Glutamatergic neuron (in vitro differentiated cells): ENCODE data around the gene KMT2D. TPM values are rescaled to one million over a fixed set of nuclear protein-coding genes. Genes with fewer than 3 reads are reported as not detected.

Source experiments
- DNase-seq: peaks from one replicate; pipeline ENCODE4 v3.0.0; 2022
- H3K27ac Mint-ChIP-seq: one replicate; pipeline ENCODE4 v1.8.0; 2020; ENCODE audit warnings: mild to moderate bottlenecking, mixed read lengths, inconsistent platforms; ENCODE audit not compliant: unreplicated experiment
- H3K27me3 Mint-ChIP-seq: one replicate; pipeline ENCODE4 v1.8.0; 2020; ENCODE audit warnings: mild to moderate bottlenecking, moderate library complexity, mixed read lengths, inconsistent platforms; ENCODE audit not compliant: unreplicated experiment
- H3K36me3 Mint-ChIP-seq: one replicate; pipeline ENCODE4 v1.8.0; 2020; ENCODE audit warnings: mild to moderate bottlenecking, mixed read lengths, inconsistent platforms; ENCODE audit not compliant: unreplicated experiment
- H3K4me1 Mint-ChIP-seq: one replicate; pipeline ENCODE4 v1.8.0; 2020; ENCODE audit warnings: mild to moderate bottlenecking, low read depth, mixed read lengths, inconsistent platforms; ENCODE audit not compliant: unreplicated experiment
- H3K4me3 Mint-ChIP-seq: one replicate; pipeline ENCODE4 v1.8.0; 2020; ENCODE audit warnings: mild to moderate bottlenecking, mixed read lengths, inconsistent platforms; ENCODE audit not compliant: unreplicated experiment
- H3K9me3 Mint-ChIP-seq: one replicate; pipeline ENCODE4 v1.8.0; 2020; ENCODE audit warnings: mild to moderate bottlenecking, moderate library complexity, mixed read lengths, inconsistent platforms; ENCODE audit not compliant: unreplicated experiment
- CTCF ChIP-seq: fragments of 200-600 bp; sonication (generic); IDR thresholded peaks from one replicate; pipeline ENCODE4 v1.5.0; 2021; ENCODE audit not compliant: partially characterized antibody, unreplicated experiment
- total RNA-seq: library from RNA; stranded (reverse); fragmentation: NEBNext Ultra II Directional; extraction: Animal tissue kit (Norgen Biotek cat#: 25700); gene quantifications from one replicate; pipeline ENCODE4 v1.2.1, GENCODE V29; 2021; ENCODE audit not compliant: unreplicated experiment

KMT2D gene
- total RNA-seq, 1 donor from 2014 or later = 144 TPM

GRCh38 chr12:49037111-49037946 is 23.3 kb downstream of the KMT2D start:
- H3K4me1 Mint-ChIP-seq = peaks cover 2% of the 10 kb centered on the region
- no peak overlapping the region for H3K4me3 Mint-ChIP-seq
- TF ChIP-seq CTCF = no peak
- H3K27me3 Mint-ChIP-seq = peaks cover 1% of the 10 kb centered on the region
- no peak overlapping the region for H3K27ac Mint-ChIP-seq
- H3K36me3 Mint-ChIP-seq = no peaks in the 10 kb centered on the region
- DNase-seq = no peak
- peaks cover 3% of the 10 kb centered on the region for H3K9me3 Mint-ChIP-seq

GRCh38 chr12:49036029-49036428 is 24.6 kb downstream of the KMT2D start:
- no peaks in the 10 kb centered on the region for H3K36me3 Mint-ChIP-seq

GRCh38 chr12:49034286-49034622 is 26.3 kb downstream of the KMT2D start:
- no peak for DNase-seq
- no peaks in the 10 kb centered on the region for H3K36me3 Mint-ChIP-seq
- TF ChIP-seq CTCF = no peak
- H3K4me1 Mint-ChIP-seq = peaks cover 2% of the 10 kb centered on the region
- H3K9me3 Mint-ChIP-seq = peaks cover 4% of the 10 kb centered on the region
- no peak overlapping the region for H3K4me3 Mint-ChIP-seq
- H3K27me3 Mint-ChIP-seq = peaks cover 1% of the 10 kb centered on the region
- no peak overlapping the region for H3K27ac Mint-ChIP-seq

More at GRCh38 chr12:49036029-49036428, 24.6 kb downstream of the KMT2D start:
- Mint-ChIP-seq H3K27ac (no peak overlapping the region), H3K9me3 (peaks cover 3% of the 10 kb centered on the region), H3K4me1 (peaks cover 2% of the 10 kb centered on the region), H3K4me3 (no peak overlapping the region), H3K27me3 (peaks cover 1% of the 10 kb centered on the region)
- DNase-seq = no peak
- TF ChIP-seq CTCF = no peak

- H3K27me3 Mint-ChIP-seq = peaks cover 1% of the 10 kb centered on the region
- H3K27ac Mint-ChIP-seq = no peak overlapping the region
- DNase-seq = no peak
- peaks cover 4% of the 10 kb centered on the region for H3K9me3 Mint-ChIP-seq
- peaks cover 2% of the 10 kb centered on the region for H3K4me1 Mint-ChIP-seq
- no peak overlapping the region for H3K4me3 Mint-ChIP-seq
- no peaks in the 10 kb centered on the region for H3K36me3 Mint-ChIP-seq
- TF ChIP-seq CTCF = no peak
Measured at GRCh38 chr12:49033611-49034285, 26.8 kb downstream of the KMT2D start.
